Measurements from ENCODE around the gene GAB3.
"Not testable (repeated sequence)": the region's sequence is repeated elsewhere in the genome, so short reads cannot be mapped to it uniquely, and the experiment has no call there.

GAB3 gene

DNA sequence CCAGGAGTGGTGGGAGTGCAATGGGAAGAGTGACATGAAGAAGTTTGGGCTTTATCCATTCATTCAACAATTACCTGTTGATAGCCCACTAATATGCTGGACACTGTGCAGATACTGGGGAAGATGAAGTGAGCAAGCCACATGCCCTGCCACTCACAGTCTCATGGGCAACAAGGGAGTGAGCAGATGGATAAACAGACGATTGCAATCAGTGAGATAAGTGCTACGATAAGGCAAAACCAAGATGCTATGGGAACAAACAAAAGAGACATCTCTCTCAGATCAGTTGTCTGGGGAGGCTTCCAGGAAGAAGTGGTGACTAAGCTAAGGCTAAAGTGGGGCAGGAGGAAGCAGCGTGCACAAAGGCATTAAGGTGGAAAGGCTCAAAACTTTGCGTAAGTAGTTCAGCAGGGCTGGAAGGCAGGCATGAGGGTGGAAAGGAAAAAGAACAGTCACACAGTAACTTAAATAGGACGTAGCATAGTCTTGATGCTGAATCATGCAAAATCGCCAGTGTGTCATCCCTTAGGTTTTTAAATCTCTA lies 31.7 kb downstream of the GAB3 start:
- DNase-seq (ENCODE audit: low read depth), result no peak

DNA sequence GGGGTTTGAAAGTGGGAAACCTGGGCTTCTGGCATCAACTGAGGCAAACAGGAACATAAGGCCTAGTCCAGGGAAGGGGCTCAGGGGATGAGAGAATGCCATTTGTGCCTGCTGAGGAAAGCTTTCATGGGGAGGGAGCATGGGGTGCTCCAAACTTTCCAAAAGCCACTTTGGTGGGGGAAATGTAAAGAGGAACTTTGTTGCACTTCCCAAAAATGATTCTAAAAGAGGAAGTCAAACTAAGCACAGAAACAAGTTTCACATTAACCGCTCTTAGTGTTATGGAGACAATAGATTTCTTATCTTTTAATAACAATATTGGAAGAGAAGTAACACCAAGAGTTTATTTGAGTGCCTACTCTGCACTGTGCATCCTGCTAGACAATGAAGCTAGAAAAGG lies 32.3 kb downstream of the GAB3 start:
- no peak for DNase-seq (ENCODE audit: low read depth)

DNA sequence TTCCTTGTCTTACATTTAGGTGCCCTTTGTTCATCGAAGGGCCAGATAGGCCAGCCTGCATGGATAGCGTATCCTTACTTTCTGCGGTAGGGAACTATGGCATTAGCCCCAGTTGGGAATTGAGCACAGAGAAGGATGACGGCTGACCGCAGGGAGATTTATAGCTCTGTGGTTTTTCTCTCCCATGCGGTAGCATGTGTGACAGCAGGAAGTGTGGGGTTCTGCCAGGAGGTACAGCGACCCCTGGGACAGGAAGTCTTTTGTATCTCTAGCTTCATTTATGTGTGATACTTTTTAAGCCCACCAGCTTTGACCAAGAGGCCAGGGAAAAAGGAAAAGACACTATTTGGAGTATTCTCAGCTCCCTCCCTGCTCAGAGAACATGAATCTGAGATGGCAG lies 33.1 kb downstream of the GAB3 start:
- DNase-seq (ENCODE audit: low read depth), result no peak

DNA sequence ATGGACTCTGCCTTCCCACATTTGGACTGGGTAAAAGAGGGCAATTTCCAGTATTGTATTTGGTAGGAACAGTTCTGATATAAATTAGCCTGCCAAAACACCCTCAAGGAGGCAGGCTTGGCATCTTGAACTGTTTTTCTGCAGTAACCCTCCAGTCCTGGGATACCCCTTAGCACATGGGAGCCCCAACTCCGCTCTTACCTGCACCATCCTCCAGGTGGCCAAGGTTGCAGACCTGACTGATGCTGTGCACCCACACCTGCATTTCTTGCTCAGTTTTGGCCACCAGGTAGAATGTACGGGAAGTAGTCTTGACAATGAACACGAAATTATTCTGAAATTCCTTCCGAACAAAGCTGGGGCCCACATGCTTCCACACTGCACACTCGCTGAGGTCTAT lies 35.1 kb downstream of the GAB3 start:
- no peak for DNase-seq (ENCODE audit: low read depth)

DNA sequence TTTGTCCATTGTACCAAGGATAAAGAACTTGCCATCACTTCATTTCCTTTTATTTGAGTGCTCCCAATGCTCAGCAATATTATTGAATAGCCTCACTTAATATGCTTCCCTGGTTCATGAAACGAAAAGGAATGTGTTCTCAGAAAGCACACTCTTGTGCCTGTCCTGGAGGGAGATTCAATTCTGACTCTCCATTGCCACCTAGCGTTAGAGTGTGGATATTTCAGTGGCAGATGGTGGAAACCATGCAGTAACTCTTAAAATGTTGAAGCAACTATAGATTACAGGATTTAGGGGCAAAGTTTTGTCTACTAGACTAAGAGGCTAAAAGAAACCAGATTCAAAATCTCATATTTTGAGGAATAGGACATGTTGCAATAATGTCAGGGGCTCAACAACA lies 36.0 kb downstream of the GAB3 start:
- no peak for DNase-seq (ENCODE audit: low read depth)

DNA sequence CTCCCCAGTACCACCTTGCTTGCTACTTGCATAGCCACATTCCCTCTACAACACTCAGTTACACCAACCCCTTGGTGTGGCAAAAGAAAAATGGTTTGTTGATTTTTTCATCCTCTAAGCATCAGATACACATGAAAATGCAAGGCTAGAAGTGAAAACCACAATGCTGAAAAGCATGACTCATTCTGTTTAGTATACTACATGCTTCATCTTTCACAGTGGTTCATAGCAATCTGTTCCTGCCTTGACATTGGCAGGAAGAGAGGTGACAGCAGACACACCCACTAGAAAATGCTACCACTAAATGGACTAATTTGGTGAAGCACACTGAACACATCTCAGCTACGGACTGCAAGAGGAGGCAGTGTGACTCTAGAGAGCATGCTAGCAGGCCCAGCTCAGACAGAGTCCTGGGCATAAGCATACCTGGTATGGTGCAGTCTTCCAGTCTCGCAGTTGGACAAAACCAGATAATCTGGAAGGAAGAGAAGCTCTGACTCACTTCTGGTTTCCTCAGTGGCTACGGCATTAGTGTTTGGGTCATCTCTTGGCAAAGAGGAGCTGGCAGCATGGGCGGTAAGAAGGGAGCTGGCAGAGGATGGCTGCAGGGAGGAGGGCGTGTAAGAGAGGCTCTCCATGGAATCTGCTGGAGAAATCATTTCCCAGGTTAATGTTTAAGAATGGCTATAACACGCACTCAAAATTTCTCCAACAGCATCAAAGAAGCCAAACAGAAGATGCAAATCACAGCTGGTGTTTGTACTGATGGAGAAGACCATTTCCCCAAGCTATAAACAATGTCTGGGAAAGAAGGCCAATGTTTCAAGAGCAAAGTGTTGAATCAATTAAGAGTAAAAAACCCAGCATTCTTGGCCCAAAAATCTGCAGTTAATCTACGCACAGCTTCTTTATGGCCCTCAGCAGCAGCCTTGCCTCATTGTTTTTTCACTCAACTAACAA lies 37.8 kb downstream of the GAB3 start:
- DNase-seq (ENCODE audit: low read depth), result no peak

DNA sequence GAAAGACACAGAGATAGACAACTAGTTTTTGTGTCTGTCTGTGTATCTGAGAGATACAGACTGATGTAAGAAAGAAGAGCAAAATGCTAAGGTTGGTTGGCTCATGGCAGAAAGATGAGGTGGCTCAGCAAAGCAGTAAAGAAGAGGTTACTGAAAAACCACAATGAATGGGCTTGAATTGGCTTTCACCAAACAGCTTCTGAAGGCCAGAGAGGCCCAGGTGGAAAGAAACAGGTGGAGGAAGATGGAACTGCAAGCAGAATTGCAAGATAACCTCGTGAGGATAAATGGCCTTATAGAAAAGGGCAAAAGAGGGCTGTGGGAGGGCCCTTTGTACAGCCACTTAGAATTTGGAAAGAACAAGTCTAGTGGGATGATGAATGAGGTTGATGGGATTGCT lies 39.6 kb downstream of the GAB3 start:
- no peak for DNase-seq (ENCODE audit: low read depth)

DNA sequence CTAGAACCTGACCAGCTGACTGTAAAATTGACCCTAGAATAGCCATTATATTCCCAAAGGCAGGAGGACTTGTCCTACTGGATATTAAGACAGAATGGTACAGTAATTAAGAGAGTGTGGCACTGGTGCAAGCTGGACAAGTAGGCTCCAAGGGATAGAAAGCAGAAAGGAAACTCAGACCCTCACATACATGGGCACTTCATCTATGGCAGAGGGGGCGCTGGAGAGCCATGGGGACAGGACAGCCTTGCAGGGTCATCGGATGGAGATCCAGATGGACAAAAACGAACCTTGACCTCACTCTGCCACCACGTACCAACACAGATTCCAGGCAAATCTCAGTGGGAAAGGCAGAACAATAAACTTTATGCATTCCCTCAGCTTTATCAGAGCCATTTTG lies 40.6 kb downstream of the GAB3 start:
- no peak for DNase-seq (ENCODE audit: low read depth)

DNA sequence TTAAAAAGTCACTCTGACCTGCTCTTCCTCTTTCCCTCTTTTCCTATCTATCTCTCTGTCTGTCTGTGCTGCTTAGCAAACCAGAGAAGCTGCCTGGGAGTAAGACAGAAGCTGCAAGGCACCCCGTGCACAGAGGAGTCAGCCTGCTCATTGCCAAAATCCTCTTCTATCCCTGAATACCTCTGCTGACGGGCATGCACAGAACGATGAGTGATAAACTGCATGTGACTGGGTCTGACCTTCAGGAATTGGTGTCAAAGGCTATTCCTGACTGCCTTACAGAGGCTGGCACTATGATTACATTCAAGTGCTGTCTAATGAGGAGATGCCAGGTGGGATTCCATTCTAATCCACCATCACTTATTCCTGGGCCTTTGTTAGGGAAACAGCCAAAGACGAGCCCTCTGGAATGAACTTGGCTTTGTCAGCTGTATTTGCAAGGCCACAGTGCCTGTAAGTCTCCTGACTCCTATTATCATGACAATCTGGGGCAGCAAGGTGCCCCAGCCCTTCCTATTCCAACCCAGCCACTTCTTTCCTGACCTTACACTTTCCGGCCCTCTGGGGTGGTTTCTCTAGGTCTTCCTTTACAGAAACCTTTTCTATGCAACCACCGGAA lies 52.1 kb downstream of the GAB3 start:
- DNase-seq (ENCODE audit: low read depth), result no peak

DNA sequence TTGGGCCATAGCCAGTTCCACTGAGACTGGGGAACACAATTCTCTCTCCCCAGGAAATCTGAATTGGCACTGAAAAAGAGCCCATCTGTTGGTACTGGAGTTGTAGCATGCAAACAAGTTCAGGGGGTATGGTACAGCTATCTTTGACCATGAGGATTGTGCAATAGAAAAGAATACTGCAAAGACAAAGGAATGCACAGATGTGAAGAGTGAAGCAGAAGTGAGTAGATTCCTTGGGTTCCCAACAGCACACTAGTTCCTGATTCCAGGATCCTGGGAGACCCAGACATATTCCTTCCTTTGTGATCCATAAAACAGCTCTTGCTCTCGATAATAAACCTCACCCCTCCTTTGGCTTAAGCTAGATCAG lies 54.2 kb downstream of the GAB3 start:
- DNase-seq (ENCODE audit: low read depth), result no peak

DNA sequence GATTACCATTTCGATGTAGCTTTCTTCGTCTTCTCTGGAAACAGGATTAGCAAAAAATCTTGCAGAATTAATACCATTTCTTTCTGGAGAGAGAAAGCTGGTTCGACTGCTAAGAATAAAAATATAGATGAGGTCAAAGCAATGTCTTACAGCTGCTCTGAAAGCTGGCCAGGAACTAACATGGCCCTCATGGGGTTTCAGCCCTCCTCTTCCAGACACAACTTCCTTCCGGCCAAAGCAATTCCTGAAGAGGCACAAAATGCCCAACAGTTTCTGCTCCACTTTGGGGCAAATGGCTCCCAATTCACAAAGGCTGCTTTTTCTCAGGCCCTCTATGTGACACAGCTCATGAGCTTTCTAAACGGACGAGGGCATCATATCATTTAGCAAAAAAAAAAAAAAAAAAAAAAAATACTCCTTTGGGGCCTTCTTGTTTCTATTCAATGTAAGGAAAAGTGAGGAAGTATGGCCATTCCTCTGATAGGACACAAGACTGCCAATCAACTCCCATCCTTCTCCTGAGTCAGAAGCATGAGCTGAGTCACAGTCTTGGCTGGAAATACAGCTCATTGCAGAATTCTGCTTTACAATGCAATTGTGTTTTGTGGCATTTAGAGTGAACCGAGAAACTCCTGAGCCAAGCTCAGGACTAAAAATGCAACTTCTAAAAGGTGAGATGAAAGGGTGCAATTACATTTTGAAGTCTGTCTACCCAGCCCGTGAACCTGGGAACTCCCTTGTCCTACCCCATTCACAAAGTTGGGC lies 54.8 kb downstream of the GAB3 start:
- DNase-seq (ENCODE audit: low read depth), result no peak

DNA sequence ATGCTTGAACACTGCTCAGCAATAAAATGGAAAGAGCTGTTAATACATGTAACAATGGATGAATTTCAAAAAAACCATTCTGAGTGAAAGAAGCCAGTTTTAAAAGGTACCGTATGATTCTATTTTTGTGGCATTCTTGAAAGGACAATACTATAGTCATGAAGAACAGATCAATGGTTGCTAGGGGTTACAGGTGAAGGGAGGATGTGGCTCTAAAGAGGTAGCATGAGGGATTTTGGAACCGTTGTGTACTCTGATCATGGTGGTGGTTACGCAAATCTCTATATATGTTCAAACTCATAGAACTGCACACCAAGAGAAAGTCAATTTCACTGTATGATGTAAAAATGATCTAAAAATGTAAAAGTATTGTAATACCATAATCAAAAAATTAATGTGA lies 57.5 kb downstream of the GAB3 start:
- no peak for DNase-seq (ENCODE audit: low read depth)

DNA sequence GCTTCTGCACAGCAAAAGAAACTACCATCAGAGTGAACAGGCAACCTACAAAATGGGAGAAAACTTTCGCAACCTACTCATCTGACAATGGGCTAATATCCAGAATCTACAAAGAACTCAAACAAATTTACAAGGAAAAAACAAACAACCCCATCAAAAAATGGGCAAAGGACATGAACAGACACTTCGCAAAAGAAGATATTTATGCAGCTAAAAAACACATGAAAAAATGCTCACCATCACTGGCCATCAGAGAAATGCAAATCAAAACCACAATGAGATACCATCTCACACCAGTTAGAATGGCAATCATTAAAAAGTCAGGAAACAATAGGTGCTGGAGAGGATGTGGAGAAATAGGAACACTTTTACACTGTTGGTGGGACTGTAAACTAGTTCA lies 60.4 kb downstream of the GAB3 start:
- not testable (repeated sequence) for DNase-seq (ENCODE audit: low read depth)

DNA sequence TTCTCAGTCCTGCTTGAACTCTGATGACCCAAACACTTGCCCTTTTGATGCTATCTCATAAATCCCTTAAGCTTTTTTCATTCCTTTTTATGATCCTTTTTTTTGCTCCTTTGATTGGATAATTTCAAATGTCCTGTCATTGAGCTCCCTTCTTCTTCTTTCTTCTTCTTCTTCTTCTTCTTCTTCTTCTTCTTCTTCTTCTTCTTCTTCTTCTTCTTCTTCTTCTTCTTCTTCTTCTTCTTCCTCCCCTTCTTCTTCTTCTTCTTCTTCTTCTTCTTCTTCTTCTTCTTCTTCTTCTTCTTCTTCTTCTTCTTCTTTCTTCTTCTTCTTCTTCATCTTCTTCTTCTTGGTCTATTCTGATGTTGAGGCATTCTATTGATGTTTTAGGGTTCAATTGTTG lies 78.8 kb downstream of the GAB3 start:
- not testable (repeated sequence) for DNase-seq (ENCODE audit: low read depth)

DNA sequence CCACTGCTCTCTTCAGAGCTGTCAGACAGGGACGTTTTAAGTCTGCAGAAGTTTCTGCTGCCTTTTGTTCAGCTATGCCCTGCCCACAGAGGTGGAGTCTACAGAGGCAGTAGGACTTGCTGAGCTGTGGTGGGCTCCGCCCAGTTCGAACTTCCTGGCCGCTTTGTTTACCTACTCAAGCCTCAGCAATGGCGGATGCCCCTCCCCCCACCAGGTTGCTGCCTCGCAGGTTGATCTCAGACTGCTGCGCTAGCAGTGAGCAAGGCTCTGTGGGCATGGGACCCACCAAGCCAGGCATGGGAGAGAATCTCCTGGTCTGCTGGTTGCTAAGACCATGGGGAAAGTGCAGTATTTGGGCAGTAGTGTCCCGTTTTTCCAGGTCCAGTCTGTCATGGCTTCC lies 80.0 kb downstream of the GAB3 start:
- DNase-seq (ENCODE audit: low read depth), result not testable (repeated sequence)

DNA sequence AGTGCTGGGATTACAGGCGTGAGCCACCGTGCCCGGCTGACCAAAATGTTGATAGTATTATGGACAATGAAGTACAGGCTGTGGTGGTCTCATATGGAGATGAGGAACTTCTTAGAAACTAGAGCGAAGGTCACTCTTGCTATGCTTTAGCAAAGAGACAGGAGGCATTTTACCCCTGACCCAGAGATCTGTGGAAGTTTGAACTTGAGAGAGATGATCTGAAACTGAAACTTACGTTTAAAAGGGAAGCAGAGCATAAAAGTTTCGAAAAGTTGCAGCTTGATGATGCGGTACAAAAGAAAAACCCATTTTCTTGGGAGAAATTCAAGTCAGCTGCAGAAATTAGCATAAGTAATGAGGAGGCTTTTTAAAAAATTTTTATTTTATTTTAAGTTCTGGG lies 89.0 kb downstream of the GAB3 start:
- DNase-seq (ENCODE audit: low read depth), result no peak

DNA sequence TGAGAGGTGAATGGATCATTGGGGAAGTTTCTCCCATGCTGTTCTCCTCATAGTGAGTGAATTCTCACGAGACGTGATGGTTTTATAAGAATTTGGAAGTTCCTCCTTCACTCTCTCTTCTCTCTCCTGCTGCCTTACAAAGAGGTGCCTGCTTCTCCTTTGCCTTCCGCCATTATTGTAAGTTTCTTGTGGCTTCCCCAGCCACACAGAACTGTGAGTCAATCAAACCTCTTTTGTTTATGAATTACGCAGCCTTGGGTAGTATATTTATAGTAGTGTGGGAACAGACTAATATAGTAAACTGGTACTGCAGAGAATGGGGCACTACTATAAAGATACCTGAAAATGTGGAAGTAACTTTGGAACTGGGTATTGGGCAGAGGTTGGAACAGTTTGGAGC lies 89.7 kb downstream of the GAB3 start:
- DNase-seq (ENCODE audit: low read depth), result no peak

DNA sequence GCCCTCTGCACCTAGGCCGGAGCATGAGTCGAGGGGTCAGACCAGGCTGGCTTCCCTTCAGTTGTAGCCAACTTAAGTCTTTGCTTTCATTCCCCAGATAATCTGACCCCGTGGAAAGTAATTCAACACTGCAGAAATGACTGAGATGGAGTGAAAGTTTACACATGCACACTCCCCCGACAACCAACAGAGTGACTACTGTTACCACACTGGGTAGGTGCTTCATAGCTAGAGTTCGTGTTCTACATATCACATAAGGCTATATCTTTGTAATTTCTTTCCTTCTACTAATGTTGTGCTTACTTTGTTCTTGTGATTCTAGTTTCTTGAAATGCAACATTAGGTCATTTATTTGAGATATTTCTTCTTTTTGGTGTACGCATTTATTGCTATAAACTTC lies 90.3 kb downstream of the GAB3 start:
- DNase-seq (ENCODE audit: low read depth), result no peak

DNA sequence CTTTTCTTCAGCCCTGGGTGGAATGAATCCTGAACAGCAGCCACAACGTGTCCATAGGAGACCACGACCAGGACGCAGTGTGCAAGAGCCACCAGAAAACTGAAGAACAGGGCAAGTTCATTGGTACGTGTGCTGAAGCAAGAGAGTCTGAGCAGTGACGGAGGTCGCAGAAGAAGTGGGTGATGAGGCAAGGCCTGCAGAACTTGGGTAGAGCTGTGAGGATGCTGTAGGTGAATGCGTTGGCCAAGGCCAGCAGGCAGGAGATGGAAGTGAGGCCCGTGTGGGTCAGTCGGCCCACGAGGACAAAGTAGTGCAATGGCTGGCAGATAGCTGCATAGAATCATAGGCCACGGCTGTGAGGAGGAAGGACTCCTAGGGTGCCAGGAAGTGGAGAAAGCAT lies 91.9 kb downstream of the GAB3 start:
- DNase-seq (ENCODE audit: low read depth), result no peak

DNA sequence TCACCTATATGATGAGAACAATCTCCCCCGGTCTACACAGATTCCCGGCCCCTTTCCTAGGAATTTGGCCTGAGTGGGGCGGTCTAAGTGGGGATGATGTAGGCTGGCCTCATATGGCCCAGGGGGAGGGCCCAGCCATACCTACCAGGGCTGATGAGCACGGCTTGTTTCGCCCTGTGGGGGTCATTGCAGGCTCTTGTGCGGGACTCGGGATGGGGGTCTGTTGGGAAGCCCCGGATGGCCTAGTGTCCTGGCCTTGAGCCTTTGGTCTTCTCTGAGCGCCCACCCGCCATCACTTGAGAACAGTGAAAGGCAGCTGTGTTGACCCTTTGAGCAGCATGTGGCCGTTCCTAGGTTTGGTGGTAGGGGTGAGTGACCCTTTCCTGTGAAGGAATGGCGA lies 92.7 kb downstream of the GAB3 start:
- no peak for DNase-seq (ENCODE audit: low read depth)

DNA sequence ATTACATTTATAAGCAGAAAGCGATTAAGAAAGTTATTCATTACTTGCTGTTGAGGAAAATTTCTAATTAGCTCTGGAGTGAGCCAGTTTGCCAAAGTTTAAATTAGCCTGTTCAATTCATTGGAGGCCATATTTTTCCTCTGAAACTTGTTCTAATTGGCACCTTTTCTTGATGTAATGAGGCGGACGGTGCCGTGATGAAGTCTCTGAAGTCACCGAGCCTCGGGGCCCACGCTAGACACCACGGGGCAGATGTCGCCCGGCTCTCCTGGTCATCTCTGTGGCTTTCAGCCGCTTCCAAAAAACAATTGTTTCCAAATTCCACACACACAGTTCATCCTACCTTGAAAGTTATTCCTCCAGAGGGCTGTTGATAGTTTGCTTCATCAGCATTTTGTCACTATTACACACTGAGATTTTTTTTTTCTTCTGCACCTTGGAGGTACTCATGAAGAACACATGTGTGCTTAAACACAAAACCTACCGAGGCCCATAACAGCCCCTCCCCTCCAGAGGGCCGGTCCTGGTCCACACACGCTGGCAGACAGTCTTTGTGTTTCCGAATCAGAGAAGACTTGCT lies 93.6 kb downstream of the GAB3 start:
- no peak for DNase-seq (ENCODE audit: low read depth)

DNA sequence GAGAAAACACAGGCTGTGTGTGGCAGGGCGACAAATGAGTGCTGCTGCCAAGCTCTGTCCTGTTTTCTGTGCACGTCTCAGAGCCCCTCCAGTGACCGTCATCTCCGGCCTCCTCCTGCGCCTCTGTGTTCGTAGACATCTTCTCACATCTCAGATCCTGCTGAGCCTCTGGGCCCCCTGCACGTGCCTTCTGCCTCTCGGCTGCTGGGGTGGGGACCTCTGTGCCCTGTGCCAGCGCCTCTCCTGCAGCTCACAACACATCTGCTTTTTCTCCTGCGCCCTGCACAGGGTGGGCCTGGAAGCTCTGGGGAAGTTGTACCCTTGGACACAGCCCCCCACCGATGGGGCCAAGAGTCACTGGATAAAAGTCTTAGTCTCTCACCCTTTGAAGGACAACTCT lies 95.1 kb downstream of the GAB3 start:
- no peak for DNase-seq (ENCODE audit: low read depth)

Data from activated T-helper 9 cell treated with anti-CD3 and anti-CD28 coated beads, Interleukin-2, amount 50 U/mL, for 16 hours (primary cell).